SH-SY5Y (cell line): ENCODE results near the gene KCNQ5.

Experiments used
- GATA2 ChIP-seq: IDR thresholded peaks from 2 replicates; pipeline ENCODE4 v1.6.1; 2011; ENCODE audit warnings: mild to moderate bottlenecking, low read depth, low read length
- GATA3 ChIP-seq: IDR thresholded peaks from 2 replicates; pipeline ENCODE4 v1.6.1; 2011; ENCODE audit warnings: low read depth, mild to moderate bottlenecking, low read length, moderate library complexity

GRCh38 chr6:73139681-73140383 lies 518.0 kb downstream of the KCNQ5 start:
- no peak for TF ChIP-seq GATA2
- TF ChIP-seq GATA3 = no peak
